ENCODE data around the gene SEC14L3. TPM values are rescaled to one million over a fixed set of nuclear protein-coding genes. Genes with fewer than 3 reads are reported as not detected.
A peak's percentile ranks its signal among the peaks of the same experiment; 100 is the strongest.

SEC14L3 gene
- total and polyA plus RNA-seq, 2 of the 13 experiments (the other 11 are each of a cell fraction or from before 2014, with no cell fraction given): not detected

- 0 out of 2 replicates have a peak, but pooled peaks have one; percentile 15 for TF ChIP-seq ZHX2 (IDR thresholded peaks at IDR 0.05; ENCODE audit: low read depth)
- TF ChIP-seq ZHX2 (CRISPR knock-in tag; IDR thresholded peaks at IDR 0.05; ENCODE audit: borderline replicate concordance): no peak
- TF ChIP-seq ZNF773 (CRISPR knock-in tag; IDR thresholded peaks at IDR 0.05; ENCODE audit: borderline replicate concordance): no peak
- TF ChIP-seq ZFP36L2 (CRISPR knock-in tag; IDR thresholded peaks at IDR 0.05): no peak
- TF ChIP-seq THAP9 (CRISPR knock-in tag; IDR thresholded peaks at IDR 0.05; ENCODE audit: borderline replicate concordance): peak; percentile 50; the same call in 1 of the 2 replicates
- peak; percentile 55; the same call in 1 of the 2 replicates for TF ChIP-seq TARDBP (CRISPR knock-in tag; IDR thresholded peaks at IDR 0.05)
- no peak for TF ChIP-seq ZSCAN29 (CRISPR knock-in tag; conservative IDR thresholded peaks at IDR 0.05)
- TF ChIP-seq SRSF4 (IDR thresholded peaks at IDR 0.05; ENCODE audit: low read depth, low read length, poor library complexity, severe bottlenecking): no peak
- TF ChIP-seq ZBTB2 (CRISPR knock-in tag; IDR thresholded peaks at IDR 0.05; ENCODE audit: low read depth): 0 out of 2 replicates have a peak, but pooled peaks have one; percentile 26
- no peak for TF ChIP-seq POLR2AphosphoS2 (IDR thresholded peaks at IDR 0.05; ENCODE audit: low read depth, low read length)
- TF ChIP-seq U2AF2 (IDR thresholded peaks at IDR 0.05; ENCODE audit: low read depth, low read length): no peak
- no peak; the same call in 1 of the 2 replicates for TF ChIP-seq E2F2 (CRISPR knock-in tag; IDR thresholded peaks at IDR 0.05; ENCODE audit: borderline replicate concordance)
- peak; percentile 70; the same call in 1 of the 2 replicates for TF ChIP-seq SNAPC2 (CRISPR knock-in tag; IDR thresholded peaks at IDR 0.05)
- TF ChIP-seq DNMT1 (CRISPR knock-in tag; IDR thresholded peaks at IDR 0.05): no peak; the same call in 1 of the 2 replicates
Observed at GRCh38 chr22:30425616-30426387, 46.0 kb downstream of the SEC14L3 start, which contains the start of gene MTFP1 (continued).

All from HepG2 (cell line).